ENCODE measurements around the gene SFTPA2.
"Not testable (repeated sequence)": the region's sequence is repeated elsewhere in the genome, so short reads cannot be mapped to it uniquely, and the experiment has no call there.

Gene SFTPA2

GRCh38 chr10:79560160-79560709 lies at the start of gene SFTPA2:
TSS of gene SFTPA2 (minus strand) at chr10:79560407. CDS start at chr10:79559483, 924 bp downstream.
- H3K27ac ChIP-seq, result peak within 1 kb of the TSS; percentile 86
- TF ChIP-seq CTCF (conservative IDR thresholded peaks at IDR 0.05), result no peak

GRCh38 chr10:79608505-79609375 lies 48.5 kb upstream of the SFTPA2 start:
- TF ChIP-seq CTCF (conservative IDR thresholded peaks at IDR 0.05), result peak; percentile 76
- H3K27ac ChIP-seq, result no peak overlapping the region

- H3K27ac ChIP-seq, result no peak overlapping the region
- no peak for TF ChIP-seq CTCF (conservative IDR thresholded peaks at IDR 0.05)
These were observed 45.1 kb upstream of the SFTPA2 start for GRCh38 chr10:79605308-79605707.

- no peak for TF ChIP-seq CTCF (conservative IDR thresholded peaks at IDR 0.05)
- no peak overlapping the region for H3K27ac ChIP-seq
These were observed 44.1 kb upstream of the SFTPA2 start for GRCh38 chr10:79604294-79604693.

GRCh38 chr10:79602953-79603352 lies 42.7 kb upstream of the SFTPA2 start:
- TF ChIP-seq CTCF (conservative IDR thresholded peaks at IDR 0.05), result no peak
- H3K27ac ChIP-seq, result no peak overlapping the region

GRCh38 chr10:79601939-79602338 lies 41.7 kb upstream of the SFTPA2 start:
- no peak overlapping the region for H3K27ac ChIP-seq
- no peak for TF ChIP-seq CTCF (conservative IDR thresholded peaks at IDR 0.05)

GRCh38 chr10:79599644-79600043 lies 39.4 kb upstream of the SFTPA2 start:
- not testable (repeated sequence) for H3K27ac ChIP-seq

- no peak overlapping the region for H3K27ac ChIP-seq
- TF ChIP-seq CTCF (conservative IDR thresholded peaks at IDR 0.05), result no peak
These were observed 35.3 kb upstream of the SFTPA2 start for GRCh38 chr10:79595510-79595909.

GRCh38 chr10:79594565-79594964 lies 34.4 kb upstream of the SFTPA2 start:
- not testable (repeated sequence) for H3K27ac ChIP-seq
